BLaER1 treated with 17β-estradiol and CSF1 and Interleukin-3, amounts not matched to agents 10 nM and 100 nM (cell line): ENCODE data around the gene MMEL1.
"Not testable (repeated sequence)": the region's sequence is repeated elsewhere in the genome, so short reads cannot be mapped to it uniquely, and the experiment has no call there.

ENCODE experiments used
- H3K27ac ChIP-seq, 11 experiments: shearing (Covaris generic); formaldehyde crosslinking; 2 replicates each; pipeline ENCODE4 v1.8.1; 2022
- H3K27me3 ChIP-seq, 11 experiments: shearing (Covaris generic); formaldehyde crosslinking; 2 replicates each; pipeline ENCODE4 v1.8.1; 2022
- H3K36me3 ChIP-seq, 11 experiments: shearing (Covaris generic); formaldehyde crosslinking; 2 replicates each; pipeline ENCODE4 v1.8.1; 2022
- H3K4me1 ChIP-seq, 10 experiments: shearing (Covaris generic); formaldehyde crosslinking; 2 replicates each; pipeline ENCODE4 v1.8.1; 2022
- H3K4me2 ChIP-seq, 11 experiments: shearing (Covaris generic); formaldehyde crosslinking; 2 replicates each; pipeline ENCODE4 v1.8.1; 2022
- H3K4me3 ChIP-seq, 10 experiments: shearing (Covaris generic); formaldehyde crosslinking; 2 replicates each; pipeline ENCODE4 v1.8.1; 2022
- H3K9ac ChIP-seq, 11 experiments: shearing (Covaris generic); formaldehyde crosslinking; 2 replicates each; pipeline ENCODE4 v1.8.1; 2022
- H3K9me3 ChIP-seq, 11 experiments: shearing (Covaris generic); formaldehyde crosslinking; replicated peaks in 1 of 11; 2 replicates each; pipeline ENCODE4 v1.8.1; 2022
- H4K20me1 ChIP-seq, 11 experiments: shearing (Covaris generic); formaldehyde crosslinking; 2 replicates each; pipeline ENCODE4 v1.8.1; 2022
- Cebpa-rat ChIP-seq, 11 experiments: shearing (Covaris generic); IDR thresholded peaks; 2 replicates each; pipeline ENCODE4 v1.8.1; 2022

Gene MMEL1

GRCh38 chr1:2629627-2630497 is 3.0 kb downstream of the MMEL1 start:
- H3K9me3 ChIP-seq, result peaks cover 0 to 14% (median 8%) of the 10 kb centered on the region in 11 experiments; a peak in 12 of 22 replicates
- no peak overlapping the region for H3K9ac ChIP-seq
- no peak overlapping the region for H3K4me3 ChIP-seq
- no peak overlapping the region for H3K4me2 ChIP-seq
- no peak for TF ChIP-seq Cebpa-rat (IDR thresholded peaks at IDR 0.05)
- H3K27me3 ChIP-seq, result peaks cover 43 to 68% (median 57%) of the 10 kb centered on the region in 11 experiments
- no peaks in the 10 kb centered on the region for H3K36me3 ChIP-seq
- H3K4me1 ChIP-seq, result peaks cover 8 to 24% (median 18%) of the 10 kb centered on the region in 10 experiments; a peak in 15 of 20 replicates
- H3K27ac ChIP-seq, result no peak overlapping the region
- H4K20me1 ChIP-seq, result peaks cover 0 to 23% (median 0%) of the 10 kb centered on the region in 11 experiments; a peak in 5 of 22 replicates

GRCh38 chr1:2628933-2629626 is 3.7 kb downstream of the MMEL1 start:
- peaks cover 43 to 73% (median 60%) of the 10 kb centered on the region in 11 experiments for H3K27me3 ChIP-seq

GRCh38 chr1:2628191-2628932 is 4.5 kb downstream of the MMEL1 start:
- Histone ChIP-seq H3K9me3 (peaks cover 0 to 14% (median 8%) of the 10 kb centered on the region in 11 experiments; a peak in 12 of 22 replicates), H3K9ac (no peak overlapping the region), H3K36me3 (no peaks in the 10 kb centered on the region), H3K4me1 (peaks cover 8 to 23% (median 18%) of the 10 kb centered on the region in 10 experiments; a peak in 15 of 20 replicates), H3K27ac (no peak overlapping the region), H4K20me1 (peaks cover 0 to 13% (median 0%) of the 10 kb centered on the region in 11 experiments; a peak in 5 of 22 replicates), H3K27me3 (peaks cover 43 to 81% (median 67%) of the 10 kb centered on the region in 11 experiments), H3K4me2 (no peak overlapping the region), H3K4me3 (no peak overlapping the region)
- no peak for TF ChIP-seq Cebpa-rat (IDR thresholded peaks at IDR 0.05)

More at GRCh38 chr1:2628933-2629626, 3.7 kb downstream of the MMEL1 start:
- no peak overlapping the region for H3K9ac ChIP-seq
- peaks cover 0 to 14% (median 8%) of the 10 kb centered on the region in 11 experiments; a peak in 12 of 22 replicates for H3K9me3 ChIP-seq
- H3K4me2 ChIP-seq, result no peak overlapping the region
- H3K36me3 ChIP-seq, result no peaks in the 10 kb centered on the region
- no peak overlapping the region for H3K27ac ChIP-seq
- TF ChIP-seq Cebpa-rat (IDR thresholded peaks at IDR 0.05), result no peak
- peaks cover 0 to 20% (median 0%) of the 10 kb centered on the region in 11 experiments; a peak in 5 of 22 replicates for H4K20me1 ChIP-seq
- H3K4me3 ChIP-seq, result no peak overlapping the region
- H3K4me1 ChIP-seq, result peaks cover 8 to 24% (median 18%) of the 10 kb centered on the region in 10 experiments; a peak in 15 of 20 replicates

GRCh38 chr1:2627746-2628145 is 5.1 kb downstream of the MMEL1 start:
- Histone ChIP-seq H4K20me1 (peaks cover 0 to 9% (median 0%) of the 10 kb centered on the region in 11 experiments; a peak in 4 of 22 replicates), H3K27me3 (peaks cover 43 to 83% (median 69%) of the 10 kb centered on the region in 11 experiments), H3K4me2 (no peak overlapping the region), H3K27ac (no peak overlapping the region), H3K36me3 (no peaks in the 10 kb centered on the region), H3K4me1 (peaks cover 3 to 17% (median 12%) of the 10 kb centered on the region in 10 experiments; a peak in 15 of 20 replicates), H3K4me3 (no peak overlapping the region), H3K9ac (no peak overlapping the region), H3K9me3 (peaks cover 0 to 14% (median 8%) of the 10 kb centered on the region in 11 experiments; a peak in 12 of 22 replicates)
- no peak for TF ChIP-seq Cebpa-rat (IDR thresholded peaks at IDR 0.05)

- H4K20me1 ChIP-seq, H3K27ac ChIP-seq, H3K4me1 ChIP-seq, H3K4me3 ChIP-seq, H3K4me2 ChIP-seq, H3K9ac ChIP-seq, H3K36me3 ChIP-seq: not testable (repeated sequence)
- peaks cover 43 to 74% (median 65%) of the 10 kb centered on the region in 11 experiments for H3K27me3 ChIP-seq
- peaks cover 14 to 29% (median 19%) of the 10 kb centered on the region in 11 experiments for H3K9me3 ChIP-seq
Measured at GRCh38 chr1:2625748-2626147, 7.1 kb downstream of the MMEL1 start.

GRCh38 chr1:2625311-2625710 is 7.5 kb downstream of the MMEL1 start:
- H3K4me2 ChIP-seq, result no peak overlapping the region
- H4K20me1 ChIP-seq, result peaks cover 0 to 5% (median 0%) of the 10 kb centered on the region in 11 experiments; a peak in 4 of 22 replicates
- H3K36me3 ChIP-seq, result no peaks in the 10 kb centered on the region
- no peak overlapping the region for H3K9ac ChIP-seq
- H3K4me1 ChIP-seq, result no peaks in the 10 kb centered on the region
- no peak overlapping the region for H3K27ac ChIP-seq
- peaks cover 18 to 29% (median 20%) of the 10 kb centered on the region in 11 experiments for H3K9me3 ChIP-seq
- no peak overlapping the region for H3K4me3 ChIP-seq
- TF ChIP-seq Cebpa-rat (IDR thresholded peaks at IDR 0.05), result no peak
- H3K27me3 ChIP-seq, result peaks cover 43 to 70% (median 62%) of the 10 kb centered on the region in 11 experiments

GRCh38 chr1:2624735-2625300 is 8.0 kb downstream of the MMEL1 start:
- no peaks in the 10 kb centered on the region for H3K36me3 ChIP-seq
- no peak overlapping the region for H3K9ac ChIP-seq
- peaks cover 20 to 29% (median 23%) of the 10 kb centered on the region in 11 experiments for H3K9me3 ChIP-seq
- H3K27me3 ChIP-seq, result peaks cover 38 to 65% (median 57%) of the 10 kb centered on the region in 11 experiments
- no peak overlapping the region for H3K27ac ChIP-seq
- no peak overlapping the region for H3K4me3 ChIP-seq
- no peak overlapping the region for H3K4me2 ChIP-seq
- TF ChIP-seq Cebpa-rat (IDR thresholded peaks at IDR 0.05), result no peak
- H4K20me1 ChIP-seq, result peaks cover 0 to 5% (median 0%) of the 10 kb centered on the region in 11 experiments; a peak in 4 of 22 replicates
- H3K4me1 ChIP-seq, result no peaks in the 10 kb centered on the region
